HepG2 (cell line): ENCODE results near the gene ETS1.

Experiments used
- CBX5 ChIP-seq: sonication (generic); formaldehyde crosslinking; IDR thresholded peaks from 2 replicates; pipeline ENCODE4 v1.4.0; 2020; ENCODE audit warnings: missing genetic modification reagents, borderline replicate concordance
- GATA4 ChIP-seq: sonication (generic); IDR thresholded peaks from 2 replicates; pipeline ENCODE4 v1.6.1; 2016; ENCODE audit warnings: antibody characterized with exemption, low read depth, borderline replicate concordance
- RAD21 ChIP-seq: fragments of 450-650 bp; formaldehyde crosslinking; IDR thresholded peaks from 2 replicates; pipeline ENCODE4 v1.5.0; 2020; ENCODE audit warnings: mild to moderate bottlenecking
- TFE3 ChIP-seq: IDR thresholded peaks from 2 replicates; pipeline ENCODE4 v1.6.1; 2016

GRCh38 chr11:128470081-128470480 is 117.3 kb downstream of the ETS1 start:
- TF ChIP-seq TFE3 (CRISPR knock-in tag): no peak
- TF ChIP-seq RAD21 (CRISPR knock-in tag): no peak
- no peak for TF ChIP-seq GATA4
- TF ChIP-seq CBX5 (CRISPR knock-in tag): no peak
